HepG2 (cell line): ENCODE data around the gene CDC42EP1. TPM values are rescaled to one million over a fixed set of nuclear protein-coding genes. Genes with fewer than 3 reads are reported as not detected.

ENCODE experiments used
- CBFB ChIP-seq: sonication (generic); formaldehyde crosslinking; IDR thresholded peaks from 2 replicates; pipeline ENCODE4 v1.4.0; 2020; ENCODE audit warnings: missing genetic modification reagents
- CEBPG ChIP-seq: IDR thresholded peaks from 2 replicates; pipeline ENCODE4 v1.6.1; 2016
- FOSL2 ChIP-seq: sonication (generic); formaldehyde crosslinking; IDR thresholded peaks from 2 replicates; pipeline ENCODE4 v1.4.0; 2020; ENCODE audit warnings: missing genetic modification reagents
- TRIM24 ChIP-seq: sonication (generic); formaldehyde crosslinking; IDR thresholded peaks from 2 replicates; pipeline ENCODE4 v1.8.0; 2022; ENCODE audit warnings: mild to moderate bottlenecking, missing genetic modification reagents
- ZBTB42 ChIP-seq: sonication (generic); formaldehyde crosslinking; IDR thresholded peaks from 2 replicates; pipeline ENCODE4 v1.5.0; 2020; ENCODE audit warnings: mild to moderate bottlenecking, missing genetic modification reagents
- ZEB1 ChIP-seq: IDR thresholded peaks from 2 replicates; pipeline ENCODE4 v1.6.1; 2012; ENCODE audit warnings: mild to moderate bottlenecking, low read depth, inconsistent platforms; ENCODE audit not compliant: insufficient replicate concordance
- ZNF224 ChIP-seq: sonication (generic); formaldehyde crosslinking; IDR thresholded peaks from 2 replicates; pipeline ENCODE4 v1.5.0; 2020; ENCODE audit warnings: mild to moderate bottlenecking, missing genetic modification reagents
- ZNF589 ChIP-seq: sonication (generic); formaldehyde crosslinking; conservative IDR thresholded peaks from 2 replicates; pipeline ENCODE4 v1.8.0; 2022; ENCODE audit warnings: mild to moderate bottlenecking, moderate library complexity, missing genetic modification reagents
- ZNF775 ChIP-seq: sonication (generic); formaldehyde crosslinking; IDR thresholded peaks from 2 replicates; pipeline ENCODE4 v1.4.0; 2020; ENCODE audit warnings: missing genetic modification reagents, mild to moderate bottlenecking, moderate library complexity, borderline replicate concordance
- polyA plus RNA-seq, 8 experiments: library from polyadenylated mRNA; depleted of rRNA in 3 of 8; stranded (reverse) in 7 of 8; unstranded in 1 of 8; fragments of >200 nt; fragmentation: Illumina TruSeq in 4 of 8; extraction: Trizol in 4 of 8; gene quantifications; 2 replicates each; pipeline versions ENCODE4 v1.2.1 to v1.2.3, GENCODE V29; 2011 to 2016; ENCODE audit warnings: low read depth in 4 of 8, missing spikeins in 1 of 8, mixed read lengths in 1 of 8; ENCODE audit not compliant: insufficient read depth in 1 of 8
- total RNA-seq, 5 experiments: library from RNA; depleted of rRNA; stranded (reverse); fragments of >200 nt; fragmentation: Illumina TruSeq; extraction: Trizol; gene quantifications; 2 replicates each; pipeline ENCODE4 v1.2.3, GENCODE V29; 2016; ENCODE audit warnings: low read depth in 1 of 5
- TF ChIP-seq, protein P1 (sequence below): sonication (generic); formaldehyde crosslinking; IDR thresholded peaks from 2 replicates; pipeline ENCODE4 v1.8.1; 2023; ENCODE audit warnings: mild to moderate bottlenecking, moderate library complexity, missing genetic modification reagents
- TF ChIP-seq, protein P2 (sequence below): sonication (generic); formaldehyde crosslinking; IDR thresholded peaks from 2 replicates; pipeline ENCODE4 v1.5.0; 2020; ENCODE audit warnings: missing genetic modification reagents
- TF ChIP-seq, protein P3 (sequence below), 2 experiments: fragments of 450-650 bp in 1 of 2; sonication (generic) in 1 of 2; formaldehyde crosslinking in 1 of 2; IDR thresholded peaks; 2 replicates each; pipeline versions ENCODE4 v1.6.1 to v1.8.0; 2016 to 2022; ENCODE audit warnings: antibody characterized with exemption in 1 of 2, mild to moderate bottlenecking in 1 of 2, missing genetic modification reagents in 1 of 2
- TF ChIP-seq, protein P4 (sequence below): sonication (generic); formaldehyde crosslinking; IDR thresholded peaks from 2 replicates; pipeline ENCODE4 v1.4.0; 2020; ENCODE audit warnings: missing genetic modification reagents, borderline replicate concordance
- TF ChIP-seq, protein P5 (sequence below): sonication (generic); formaldehyde crosslinking; IDR thresholded peaks from 2 replicates; pipeline ENCODE4 v1.4.0; 2020; ENCODE audit warnings: mild to moderate bottlenecking, missing genetic modification reagents

CDC42EP1 gene
- total and polyA plus RNA-seq, 2 of the 13 experiments (the other 11 are each of a cell fraction or from before 2014, with no cell fraction given): 17.1 to 29.5 TPM

DNA sequence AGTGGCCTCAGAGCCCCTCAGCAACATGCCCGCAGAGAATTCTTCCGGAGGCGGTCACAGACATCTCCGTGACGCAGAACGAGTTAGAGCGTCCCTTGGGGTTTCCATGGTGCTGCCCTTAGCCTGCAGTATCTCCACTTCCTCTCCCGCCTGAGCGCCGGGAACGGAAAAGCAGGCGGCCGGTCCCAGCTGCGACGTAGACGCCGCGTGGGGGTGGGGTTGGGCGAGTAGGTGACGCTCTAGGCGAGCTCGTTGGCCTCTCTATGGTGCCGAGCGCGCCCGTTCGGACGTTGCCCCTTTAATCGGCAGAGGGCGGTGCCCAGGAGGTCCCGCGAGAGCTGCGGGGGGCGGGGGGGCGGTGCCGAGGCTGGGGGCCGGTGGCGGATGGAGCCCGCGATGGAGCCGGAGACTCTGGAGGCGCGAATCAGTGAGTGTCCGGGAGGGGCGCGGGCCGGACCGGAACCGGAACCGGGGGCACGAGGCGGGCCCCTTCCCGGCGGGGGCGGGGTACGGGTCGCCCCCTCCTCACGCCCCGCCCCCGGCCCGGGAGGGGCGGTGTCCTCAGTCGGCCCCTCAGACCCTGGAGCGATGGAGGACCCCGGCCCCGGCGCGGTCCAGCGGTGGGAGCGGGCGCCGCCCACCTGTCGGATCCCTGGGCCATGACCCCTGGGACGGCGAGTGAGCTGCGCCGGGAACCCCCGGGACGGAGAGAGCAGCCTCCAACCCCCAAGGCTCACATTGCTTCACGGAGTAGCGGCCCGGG lies 48.4 kb downstream of the CDC42EP1 start, which contains the start of gene GGA1 (continued):
- no peak for TF ChIP-seq TRIM24 (CRISPR knock-in tag)
- peak; percentile 84 for TF ChIP-seq CBFB (CRISPR knock-in tag)
- peak; percentile 43 for TF ChIP-seq ZEB1
- TF ChIP-seq, protein P1, sequence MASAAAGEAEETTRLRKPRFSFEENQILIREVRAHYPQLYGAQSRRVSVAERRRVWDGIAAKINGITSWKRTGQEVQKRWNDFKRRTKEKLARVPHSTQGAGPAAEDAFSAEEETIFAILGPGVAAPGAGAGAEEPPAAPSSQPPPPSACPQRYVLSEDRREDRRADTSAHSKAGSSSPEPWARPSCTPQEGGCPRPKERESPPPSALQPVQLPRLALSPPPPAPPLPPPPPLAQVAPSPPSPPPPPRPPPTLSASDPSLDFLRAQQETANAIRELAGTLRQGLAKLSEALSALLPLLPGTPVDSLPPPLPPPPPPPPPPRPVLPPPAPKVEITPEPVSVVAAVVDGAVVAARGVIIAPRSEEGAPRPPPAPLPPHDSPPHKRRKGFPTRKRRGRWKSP: peak; percentile 22; the same call in 1 of the 2 replicates
- TF ChIP-seq, protein P2, sequence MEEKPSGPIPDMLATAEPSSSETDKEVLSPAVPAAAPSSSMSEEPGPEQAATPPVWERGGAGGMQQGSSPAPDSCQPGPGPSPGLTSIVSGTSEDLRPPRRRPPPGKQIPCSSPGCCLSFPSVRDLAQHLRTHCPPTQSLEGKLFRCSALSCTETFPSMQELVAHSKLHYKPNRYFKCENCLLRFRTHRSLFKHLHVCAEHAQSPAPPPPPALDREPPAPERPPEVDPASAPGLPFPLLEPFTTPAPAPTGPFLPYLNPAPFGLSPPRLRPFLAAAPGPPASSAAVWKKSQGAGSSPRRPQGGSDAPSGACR (CRISPR knock-in tag): no peak
- no peak for TF ChIP-seq ZNF224 (CRISPR knock-in tag)
- TF ChIP-seq, protein P3, sequence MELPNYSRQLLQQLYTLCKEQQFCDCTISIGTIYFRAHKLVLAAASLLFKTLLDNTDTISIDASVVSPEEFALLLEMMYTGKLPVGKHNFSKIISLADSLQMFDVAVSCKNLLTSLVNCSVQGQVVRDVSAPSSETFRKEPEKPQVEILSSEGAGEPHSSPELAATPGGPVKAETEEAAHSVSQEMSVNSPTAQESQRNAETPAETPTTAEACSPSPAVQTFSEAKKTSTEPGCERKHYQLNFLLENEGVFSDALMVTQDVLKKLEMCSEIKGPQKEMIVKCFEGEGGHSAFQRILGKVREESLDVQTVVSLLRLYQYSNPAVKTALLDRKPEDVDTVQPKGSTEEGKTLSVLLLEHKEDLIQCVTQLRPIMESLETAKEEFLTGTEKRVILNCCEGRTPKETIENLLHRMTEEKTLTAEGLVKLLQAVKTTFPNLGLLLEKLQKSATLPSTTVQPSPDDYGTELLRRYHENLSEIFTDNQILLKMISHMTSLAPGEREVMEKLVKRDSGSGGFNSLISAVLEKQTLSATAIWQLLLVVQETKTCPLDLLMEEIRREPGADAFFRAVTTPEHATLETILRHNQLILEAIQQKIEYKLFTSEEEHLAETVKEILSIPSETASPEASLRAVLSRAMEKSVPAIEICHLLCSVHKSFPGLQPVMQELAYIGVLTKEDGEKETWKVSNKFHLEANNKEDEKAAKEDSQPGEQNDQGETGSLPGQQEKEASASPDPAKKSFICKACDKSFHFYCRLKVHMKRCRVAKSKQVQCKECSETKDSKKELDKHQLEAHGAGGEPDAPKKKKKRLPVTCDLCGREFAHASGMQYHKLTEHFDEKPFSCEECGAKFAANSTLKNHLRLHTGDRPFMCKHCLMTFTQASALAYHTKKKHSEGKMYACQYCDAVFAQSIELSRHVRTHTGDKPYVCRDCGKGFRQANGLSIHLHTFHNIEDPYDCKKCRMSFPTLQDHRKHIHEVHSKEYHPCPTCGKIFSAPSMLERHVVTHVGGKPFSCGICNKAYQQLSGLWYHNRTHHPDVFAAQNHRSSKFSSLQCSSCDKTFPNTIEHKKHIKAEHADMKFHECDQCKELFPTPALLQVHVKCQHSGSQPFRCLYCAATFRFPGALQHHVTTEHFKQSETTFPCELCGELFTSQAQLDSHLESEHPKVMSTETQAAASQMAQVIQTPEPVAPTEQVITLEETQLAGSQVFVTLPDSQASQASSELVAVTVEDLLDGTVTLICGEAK (IDR thresholded peaks at IDR 0.05): peak; percentile 80
- TF ChIP-seq, protein P3 (CRISPR knock-in tag; IDR thresholded peaks at IDR 0.05): peak; percentile 57; the same call in 1 of the 2 replicates
- TF ChIP-seq, protein P4, sequence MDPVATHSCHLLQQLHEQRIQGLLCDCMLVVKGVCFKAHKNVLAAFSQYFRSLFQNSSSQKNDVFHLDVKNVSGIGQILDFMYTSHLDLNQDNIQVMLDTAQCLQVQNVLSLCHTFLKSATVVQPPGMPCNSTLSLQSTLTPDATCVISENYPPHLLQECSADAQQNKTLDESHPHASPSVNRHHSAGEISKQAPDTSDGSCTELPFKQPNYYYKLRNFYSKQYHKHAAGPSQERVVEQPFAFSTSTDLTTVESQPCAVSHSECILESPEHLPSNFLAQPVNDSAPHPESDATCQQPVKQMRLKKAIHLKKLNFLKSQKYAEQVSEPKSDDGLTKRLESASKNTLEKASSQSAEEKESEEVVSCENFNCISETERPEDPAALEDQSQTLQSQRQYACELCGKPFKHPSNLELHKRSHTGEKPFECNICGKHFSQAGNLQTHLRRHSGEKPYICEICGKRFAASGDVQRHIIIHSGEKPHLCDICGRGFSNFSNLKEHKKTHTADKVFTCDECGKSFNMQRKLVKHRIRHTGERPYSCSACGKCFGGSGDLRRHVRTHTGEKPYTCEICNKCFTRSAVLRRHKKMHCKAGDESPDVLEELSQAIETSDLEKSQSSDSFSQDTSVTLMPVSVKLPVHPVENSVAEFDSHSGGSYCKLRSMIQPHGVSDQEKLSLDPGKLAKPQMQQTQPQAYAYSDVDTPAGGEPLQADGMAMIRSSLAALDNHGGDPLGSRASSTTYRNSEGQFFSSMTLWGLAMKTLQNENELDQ (CRISPR knock-in tag): no peak
- no peak for TF ChIP-seq ZNF775 (CRISPR knock-in tag)
- TF ChIP-seq, protein P5, sequence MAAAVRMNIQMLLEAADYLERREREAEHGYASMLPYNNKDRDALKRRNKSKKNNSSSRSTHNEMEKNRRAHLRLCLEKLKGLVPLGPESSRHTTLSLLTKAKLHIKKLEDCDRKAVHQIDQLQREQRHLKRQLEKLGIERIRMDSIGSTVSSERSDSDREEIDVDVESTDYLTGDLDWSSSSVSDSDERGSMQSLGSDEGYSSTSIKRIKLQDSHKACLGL (CRISPR knock-in tag): no peak; the same call in 1 of the 2 replicates
- 0 out of 2 replicates have a peak, but pooled peaks have one; percentile 50 for TF ChIP-seq ZBTB42 (CRISPR knock-in tag)
- TF ChIP-seq CEBPG (CRISPR knock-in tag): 0 out of 2 replicates have a peak, but pooled peaks have one; percentile 2
- 0 out of 2 replicates have a peak, but pooled peaks have one; percentile 41 for TF ChIP-seq ZNF589
- TF ChIP-seq FOSL2 (CRISPR knock-in tag): peak; percentile 48
